NCI-H524 (cell line): Measurements from ENCODE around the gene CNR1.
"Not testable (repeated sequence)": the region's sequence is repeated elsewhere in the genome, so short reads cannot be mapped to it uniquely, and the experiment has no call there.

Experiments used
- DNase-seq, 2 experiments: peaks; one replicate each; lab custom pipeline; 2025; lab: John Stamatoyannopoulos, UW

The CNR1 gene

GRCh38 chr6:88165844-88166492 is at the start of gene CNR1:
TSS of gene CNR1 (minus strand) at chr6:88166347. CDS start at chr6:88145274, 21,073 bp downstream.
- DNase-seq, result peak; percentile 44 to 64

GRCh38 chr6:88211446-88211845 is 45.3 kb upstream of the CNR1 start:
- DNase-seq, result no peak

GRCh38 chr6:88209301-88209700 is 43.2 kb upstream of the CNR1 start:
- no peak for DNase-seq

GRCh38 chr6:88208726-88209125 is 42.6 kb upstream of the CNR1 start:
- no peak for DNase-seq

GRCh38 chr6:88201734-88202133 is 35.6 kb upstream of the CNR1 start:
- DNase-seq, result not testable (repeated sequence)

- no peak for DNase-seq
These were observed 18.8 kb upstream of the CNR1 start for GRCh38 chr6:88184921-88185320.

- no peak for DNase-seq
These were observed 17.3 kb upstream of the CNR1 start for GRCh38 chr6:88183471-88183870.

GRCh38 chr6:88179692-88180091 is 13.5 kb upstream of the CNR1 start:
- DNase-seq, result no peak

- no peak for DNase-seq
These were observed 11.9 kb upstream of the CNR1 start for GRCh38 chr6:88177961-88178464.

GRCh38 chr6:88174906-88175305 is 8.8 kb upstream of the CNR1 start:
- DNase-seq, result no peak

- no peak for DNase-seq
These were observed 5.2 kb upstream of the CNR1 start for GRCh38 chr6:88171312-88171711.

GRCh38 chr6:88168362-88168761 is 2.2 kb upstream of the CNR1 start:
- DNase-seq, result peak in 1 of 2 experiments; percentile 45

- peak in 1 of 2 experiments; percentile 45 for DNase-seq
These were observed 1.3 kb upstream of the CNR1 start for GRCh38 chr6:88167352-88167937.

- peak in 1 of 2 experiments; percentile 45 for DNase-seq
These were observed 575 bp upstream of the CNR1 start for GRCh38 chr6:88166493-88167351.

GRCh38 chr6:88165087-88165843 is 882 bp downstream of the CNR1 start:
- peak in 1 of 2 experiments; percentile 56 for DNase-seq

GRCh38 chr6:88164061-88164460 is 2.1 kb downstream of the CNR1 start:
- no peak for DNase-seq

GRCh38 chr6:88163616-88164015 is 2.5 kb downstream of the CNR1 start:
- DNase-seq, result no peak

- DNase-seq, result no peak
These were observed 4.2 kb downstream of the CNR1 start for GRCh38 chr6:88161940-88162339.

- DNase-seq, result peak in 1 of 2 experiments; percentile 2
These were observed 9.0 kb downstream of the CNR1 start for GRCh38 chr6:88157106-88157505.

- no peak for DNase-seq
These were observed 20.7 kb downstream of the CNR1 start for GRCh38 chr6:88145298-88145963.

GRCh38 chr6:88144637-88145297 is 21.4 kb downstream of the CNR1 start:
- no peak for DNase-seq
